ENCODE results near the gene MYH11. TPM values are rescaled to one million over a fixed set of nuclear protein-coding genes. Genes with fewer than 3 reads are reported as not detected.

MYH11 gene
- total and polyA plus RNA-seq, 2 of the 13 experiments (the other 11 are each of a cell fraction or from before 2014, with no cell fraction given): not detected

GRCh38 chr16:15701975-15702970 is 154.6 kb downstream of the MYH11 start (continued):
- TF ChIP-seq THAP9 (CRISPR knock-in tag; IDR thresholded peaks at IDR 0.05; ENCODE audit: borderline replicate concordance): no peak

GRCh38 chr16:15701367-15701766 is 155.5 kb downstream of the MYH11 start:
- H3K4me3 ChIP-seq (replicated peaks in 1 of 3; ENCODE audit: insufficient read depth in 1 of 3, low read depth in 2 of 3, low read length in 3 of 3): no peak overlapping the region
- H3K4me2 ChIP-seq (ENCODE audit: low read depth, low read length): no peak overlapping the region
- in situ Hi-C loops (cut with HindIII; ENCODE audit: extremely low pct_ligation_motif_present, low pct_unique_long_range_greater_than_20kb): loop anchor here (5.0 to 10.0 kb wide), 2 partner anchors 189 to 277 kb away; no protein-coding TSS in a partner anchor
- H3K9me3 ChIP-seq (ENCODE audit: low read length): no peaks in the 10 kb centered on the region
- peaks cover 42 to 57% of the 10 kb centered on the region in 2 experiments for H3K36me3 ChIP-seq (replicated peaks in 1 of 2; ENCODE audit: control insufficient read depth in 1 of 2, insufficient read depth in 2 of 2, low read length in 2 of 2)
- BruUV-seq (replicated peaks): TSS peak; percentile 28
- ChIA-PET CTCF (ENCODE audit: low intra/inter-chr PET ratio, low total read pairs) (no interaction called here), POLR2A (no interaction called here)
- no peak overlapping the region for H3K9ac ChIP-seq (ENCODE audit: insufficient read depth, low read depth, low read length)
- no peaks in the 10 kb centered on the region for H3K79me2 ChIP-seq (ENCODE audit: insufficient read depth, low read length)
- TF ChIP-seq ZNF781 (CRISPR knock-in tag; IDR thresholded peaks at IDR 0.05; ENCODE audit: borderline replicate concordance, not compliant biosample characterization) (no peak), FOXM1 (CRISPR knock-in tag; IDR thresholded peaks at IDR 0.05) (0 out of 2 replicates have a peak, but pooled peaks have one; percentile 32)
- FAIRE-seq (no peak), ATAC-seq (no peak), DNase-seq (ENCODE audit: low spot score) (no peak)
- no peaks in the 10 kb centered on the region for H3K4me1 ChIP-seq (ENCODE audit: insufficient read depth, low read length)
- no peaks in the 10 kb centered on the region for H4K20me1 ChIP-seq (ENCODE audit: insufficient read depth, low read length)
- no peak overlapping the region for H2AFZ ChIP-seq (ENCODE audit: low read length)
- H3K27ac ChIP-seq (ENCODE audit: extremely low read length, insufficient read depth, low read length): no peak overlapping the region
- intact Hi-C loops (cut with micrococcal nuclease; ENCODE audit: unreplicated experiment): loop anchor here (5.0 kb wide), 2 partner anchors 59 to 164 kb away; partner anchors contain the start of gene MARF1
- no peaks in the 10 kb centered on the region; a peak in 1 of 5 replicates for H3K27me3 ChIP-seq (ENCODE audit: control insufficient read depth in 1 of 2, insufficient read depth in 2 of 2, low read length in 2 of 2)
- WGBS (ENCODE audit: low lambda C conversion rate): 95% methylated on average over 6 of the region's 6 CpGs

Data from HepG2 (cell line).